Nucleus accumbens (tissue), 56 donors: ENCODE data around the gene LOXL4.
A peak's percentile ranks its signal among the peaks of the same experiment; 100 is the strongest.

Experiments
- DNase-seq, 56 donors: peaks; one replicate each; lab custom pipeline; 2025; lab: John Stamatoyannopoulos, UW

Gene LOXL4

GRCh38 chr10:98267894-98268693 is at the start of gene LOXL4:
TSS of gene LOXL4 (minus strand) at chr10:98268194. CDS start at chr10:98263019, 5,175 bp downstream.
- peak in 1 of 56 donors; percentile 51 for DNase-seq

GRCh38 chr10:98316661-98317060 is 48.7 kb upstream of the LOXL4 start:
- no peak for DNase-seq

GRCh38 chr10:98316170-98316569 is 48.2 kb upstream of the LOXL4 start:
- DNase-seq = no peak

- no peak for DNase-seq
Measured at GRCh38 chr10:98314532-98315284, 46.7 kb upstream of the LOXL4 start.

GRCh38 chr10:98313598-98313997 is 45.6 kb upstream of the LOXL4 start:
- no peak for DNase-seq

- no peak for DNase-seq
Measured at GRCh38 chr10:98312822-98313221, 44.8 kb upstream of the LOXL4 start.

GRCh38 chr10:98312349-98312748 is 44.4 kb upstream of the LOXL4 start:
- DNase-seq = no peak

- no peak for DNase-seq
Measured at GRCh38 chr10:98310701-98311100, 42.7 kb upstream of the LOXL4 start.

GRCh38 chr10:98309366-98310355 is 41.7 kb upstream of the LOXL4 start:
- peak in 52 of 56 donors; percentile 9 to 79 (median 50) for DNase-seq

- DNase-seq = peak in 1 of 56 donors; percentile 35
Measured at GRCh38 chr10:98308669-98309365, 40.8 kb upstream of the LOXL4 start.

GRCh38 chr10:98307916-98308541 is 40.0 kb upstream of the LOXL4 start:
- DNase-seq = no peak

- no peak for DNase-seq
Measured at GRCh38 chr10:98306501-98306900, 38.5 kb upstream of the LOXL4 start.

- no peak for DNase-seq
Measured at GRCh38 chr10:98303569-98303968, 35.6 kb upstream of the LOXL4 start.

GRCh38 chr10:98302741-98303365 is 34.9 kb upstream of the LOXL4 start:
- DNase-seq = no peak

- DNase-seq = no peak
Measured at GRCh38 chr10:98301664-98302319, 33.8 kb upstream of the LOXL4 start.

- DNase-seq = no peak
Measured at GRCh38 chr10:98300526-98301229, 32.7 kb upstream of the LOXL4 start.

- DNase-seq = peak in 1 of 56 donors; percentile 15
Measured at GRCh38 chr10:98299341-98299740, 31.3 kb upstream of the LOXL4 start.

GRCh38 chr10:98296524-98296923 is 28.5 kb upstream of the LOXL4 start:
- no peak for DNase-seq
